HG03378 (cell line): ENCODE measurements around the gene OGFRL1.
A peak's percentile ranks its signal among the peaks of the same experiment; 100 is the strongest.
"Not testable (repeated sequence)": the region's sequence is repeated elsewhere in the genome, so short reads cannot be mapped to it uniquely, and the experiment has no call there.

Source experiments
- ATAC-seq: cut with Tn5 transposase; IDR thresholded peaks from one replicate; pipeline ENCODE4 v1.9.1; 2021; ENCODE audit warnings: mild to moderate bottlenecking, moderate library complexity; ENCODE audit not compliant: unreplicated experiment

Gene OGFRL1

GRCh38 chr6:71288228-71289038 lies at the start of gene OGFRL1:
OGFRL1 (plus strand) TSS chr6:71288811; CDS start chr6:71288937, 126 bp downstream.
- ATAC-seq: peak; percentile 73

- ATAC-seq: no peak
Observed at GRCh38 chr6:71239694-71240093, 48.9 kb upstream of the OGFRL1 start.

- no peak for ATAC-seq
Observed at GRCh38 chr6:71245265-71246049, 43.2 kb upstream of the OGFRL1 start.

GRCh38 chr6:71246596-71246995 lies 42.0 kb upstream of the OGFRL1 start:
- no peak for ATAC-seq

GRCh38 chr6:71248306-71248765 lies 40.3 kb upstream of the OGFRL1 start:
- ATAC-seq: peak; percentile 90

- no peak for ATAC-seq
Observed at GRCh38 chr6:71248878-71249544, 39.6 kb upstream of the OGFRL1 start.

- no peak for ATAC-seq
Observed at GRCh38 chr6:71250099-71250602, 38.5 kb upstream of the OGFRL1 start.

GRCh38 chr6:71252410-71252809 lies 36.2 kb upstream of the OGFRL1 start:
- ATAC-seq: no peak

- no peak for ATAC-seq
Observed at GRCh38 chr6:71252960-71253359, 35.7 kb upstream of the OGFRL1 start.

- no peak for ATAC-seq
Observed at GRCh38 chr6:71254323-71254722, 34.3 kb upstream of the OGFRL1 start.

GRCh38 chr6:71258078-71258866 lies 30.3 kb upstream of the OGFRL1 start:
- ATAC-seq: no peak

- ATAC-seq: no peak
Observed at GRCh38 chr6:71259888-71260604, 28.6 kb upstream of the OGFRL1 start.

GRCh38 chr6:71262914-71263313 lies 25.7 kb upstream of the OGFRL1 start:
- ATAC-seq: no peak

- ATAC-seq: not testable (repeated sequence)
Observed at GRCh38 chr6:71266392-71266791, 22.2 kb upstream of the OGFRL1 start.

GRCh38 chr6:71268735-71269437 lies 19.7 kb upstream of the OGFRL1 start:
- ATAC-seq: peak; percentile 88

- ATAC-seq: no peak
Observed at GRCh38 chr6:71277926-71278600, 10.5 kb upstream of the OGFRL1 start.

GRCh38 chr6:71279321-71279720 lies 9.3 kb upstream of the OGFRL1 start:
- no peak for ATAC-seq

- ATAC-seq: no peak
Observed at GRCh38 chr6:71279740-71280139, 8.9 kb upstream of the OGFRL1 start.

GRCh38 chr6:71280701-71281100 lies 7.9 kb upstream of the OGFRL1 start:
- no peak for ATAC-seq
